HG02885 (cell line): ENCODE measurements around the gene CUL3.
"Not testable (repeated sequence)": the region's sequence is repeated elsewhere in the genome, so short reads cannot be mapped to it uniquely, and the experiment has no call there.

ENCODE experiments used
- ATAC-seq: cut with Tn5 transposase; IDR thresholded peaks from one replicate; pipeline ENCODE4 v1.9.1; 2021; ENCODE audit warnings: mild to moderate bottlenecking; ENCODE audit not compliant: unreplicated experiment, poor library complexity

The CUL3 gene

DNA sequence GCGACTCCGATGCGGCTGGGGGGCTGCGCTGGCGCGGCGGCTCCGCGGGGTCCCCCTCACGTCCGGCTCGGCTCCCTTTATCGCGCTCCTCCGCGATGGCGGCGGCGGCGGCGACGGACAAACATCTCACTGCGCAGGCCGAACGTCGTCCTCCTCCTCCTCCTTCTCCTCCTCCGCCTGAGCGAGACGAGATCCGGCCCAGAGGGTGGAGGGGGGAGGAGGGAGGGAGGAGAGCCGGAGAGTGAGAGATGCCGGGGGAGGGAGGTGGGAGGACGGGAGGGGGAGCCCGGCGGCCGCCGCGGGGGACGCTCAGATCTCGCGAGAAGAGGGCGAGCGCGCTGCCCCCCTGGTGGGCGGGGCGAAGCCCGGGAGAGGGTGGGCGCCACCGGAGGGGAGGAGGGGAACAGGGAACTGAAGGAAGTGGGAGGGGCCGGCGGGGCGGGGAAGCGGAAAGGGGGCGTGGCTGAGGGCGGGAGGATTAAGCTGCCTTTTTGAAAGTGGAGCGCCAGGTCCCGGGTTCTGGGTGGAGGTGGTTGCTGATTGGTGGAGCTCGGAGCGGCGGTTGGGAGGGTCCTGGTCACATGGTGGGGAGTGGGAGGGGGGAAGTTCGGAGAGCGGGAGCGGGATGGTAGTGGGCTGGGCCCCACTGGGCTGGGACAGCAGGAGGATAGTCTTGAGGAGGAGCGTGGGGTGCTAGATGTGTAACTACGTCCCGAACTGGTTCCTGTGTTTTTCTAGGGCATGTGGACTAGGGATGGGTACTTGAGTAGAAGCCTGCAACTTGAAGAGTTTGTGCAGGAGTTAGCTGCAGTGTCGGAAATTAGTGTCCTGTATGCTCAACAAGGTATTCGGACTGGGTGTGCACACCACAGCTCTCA lies at the start of gene CUL3:
CUL3 (minus strand) TSS at position 153 of the 878 bp plus-strand sequence. CDS start 354 bp downstream, outside the sequence.
- ATAC-seq, result peak; percentile 78

DNA sequence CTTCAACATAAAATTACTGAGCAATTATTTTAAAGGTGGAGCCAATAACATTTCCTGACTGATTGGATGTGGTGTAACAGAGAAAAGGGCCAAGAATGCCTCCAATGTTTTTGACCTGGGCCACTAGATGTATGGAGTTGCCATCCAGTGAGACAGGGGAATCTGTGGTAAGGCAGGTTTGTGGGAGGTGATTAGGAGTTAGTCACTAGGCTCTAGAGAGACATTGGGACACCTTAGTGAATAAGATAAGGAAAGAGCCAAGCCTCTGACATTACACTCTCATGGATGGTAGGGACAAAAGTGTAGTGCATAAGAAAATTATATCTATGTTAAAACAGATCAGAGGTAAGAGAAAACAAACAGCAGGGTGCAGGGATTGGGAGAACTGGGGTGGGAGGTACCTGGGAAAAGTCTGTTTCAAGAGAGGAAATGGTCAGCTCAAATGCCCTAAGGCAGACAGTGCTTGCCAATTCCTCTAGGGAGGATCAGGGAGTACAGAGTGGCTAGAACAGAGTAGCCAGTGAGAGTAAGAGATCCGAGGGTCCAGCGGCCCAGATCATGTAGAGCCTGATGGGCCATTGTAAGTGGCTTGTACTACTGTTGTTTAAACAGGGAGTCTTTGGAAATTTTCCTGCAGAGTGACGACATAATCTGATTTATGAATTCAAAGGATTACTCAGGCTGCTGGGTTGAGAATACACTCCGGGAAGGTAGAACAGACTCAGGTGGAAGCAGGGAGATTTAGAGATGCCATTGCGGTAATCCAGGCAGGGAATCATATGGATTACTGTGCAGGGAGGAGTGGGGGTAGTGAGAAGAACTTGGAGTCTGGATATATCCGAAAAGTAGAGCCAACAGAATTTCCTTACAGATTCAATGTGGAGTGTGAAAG lies 45.7 kb upstream of the CUL3 start:
- ATAC-seq, result no peak

DNA sequence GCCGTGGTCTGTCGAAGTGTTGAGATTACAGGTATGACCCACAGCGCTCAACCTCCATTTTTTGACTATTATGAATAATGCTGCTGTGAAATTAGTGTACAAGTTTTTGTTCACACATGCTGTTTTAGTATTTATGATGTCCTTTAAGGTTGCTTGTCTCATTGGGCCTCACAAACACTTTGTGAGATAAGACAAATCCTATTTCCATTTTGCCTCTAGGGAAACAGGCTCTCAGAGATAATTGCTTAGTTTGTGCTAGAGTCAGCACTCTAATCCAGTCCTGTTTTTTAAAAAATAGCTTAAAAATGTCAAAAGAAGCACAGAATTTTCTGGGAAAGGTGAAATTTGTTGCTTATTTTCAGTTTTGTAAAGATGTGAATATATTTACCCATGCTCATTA lies 43.3 kb upstream of the CUL3 start:
- ATAC-seq, result no peak

DNA sequence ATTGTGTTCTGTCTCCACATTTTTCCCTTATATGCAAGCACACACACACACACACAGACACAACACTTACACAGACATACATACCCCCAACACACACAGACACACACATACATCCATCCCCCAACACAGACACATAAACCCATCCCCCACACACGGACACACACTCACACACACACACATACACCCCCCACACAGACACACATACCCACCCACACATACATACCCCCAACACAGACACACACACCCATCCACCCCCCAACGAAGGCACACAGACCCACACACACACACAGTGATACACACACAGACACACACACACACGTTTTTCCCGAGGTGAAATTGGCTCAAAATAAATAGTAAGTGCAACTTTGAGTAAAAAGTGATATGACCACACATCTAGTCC lies 41.6 kb upstream of the CUL3 start:
- ATAC-seq, result no peak

DNA sequence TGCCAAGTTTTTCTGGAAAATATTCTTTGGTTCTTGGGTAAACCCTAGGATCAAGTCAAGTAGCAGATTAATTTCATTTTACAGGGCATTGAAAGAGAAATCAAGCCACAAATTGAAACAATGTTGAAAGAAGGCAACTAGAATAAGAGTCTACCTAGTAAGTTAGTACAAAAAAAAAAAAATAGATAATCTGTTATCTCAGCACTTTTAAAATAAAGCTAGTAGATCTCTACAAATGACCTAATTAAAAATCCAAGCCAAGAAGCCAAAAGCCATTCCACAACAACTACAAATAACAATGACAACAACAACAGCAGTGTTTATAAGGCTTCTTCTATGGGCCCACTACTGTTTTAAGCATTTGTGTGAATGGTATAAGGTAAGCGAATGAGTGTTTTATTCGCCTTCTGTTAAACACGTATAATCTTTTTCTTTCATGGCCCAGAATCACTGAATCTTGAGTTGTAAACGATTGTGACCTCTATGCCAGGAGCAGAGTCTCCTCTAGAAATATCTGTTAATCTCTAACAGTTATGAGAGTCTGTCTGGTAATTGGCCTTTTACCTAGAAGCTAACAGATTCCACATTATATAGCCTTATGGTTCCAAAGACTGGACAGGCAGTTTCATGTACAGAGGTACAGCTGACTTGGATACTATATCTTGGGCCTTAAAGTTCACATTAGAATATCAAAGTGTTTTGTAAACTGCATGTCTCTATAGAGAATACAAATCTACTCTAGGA lies 28.6 kb upstream of the CUL3 start:
- ATAC-seq, result no peak

DNA sequence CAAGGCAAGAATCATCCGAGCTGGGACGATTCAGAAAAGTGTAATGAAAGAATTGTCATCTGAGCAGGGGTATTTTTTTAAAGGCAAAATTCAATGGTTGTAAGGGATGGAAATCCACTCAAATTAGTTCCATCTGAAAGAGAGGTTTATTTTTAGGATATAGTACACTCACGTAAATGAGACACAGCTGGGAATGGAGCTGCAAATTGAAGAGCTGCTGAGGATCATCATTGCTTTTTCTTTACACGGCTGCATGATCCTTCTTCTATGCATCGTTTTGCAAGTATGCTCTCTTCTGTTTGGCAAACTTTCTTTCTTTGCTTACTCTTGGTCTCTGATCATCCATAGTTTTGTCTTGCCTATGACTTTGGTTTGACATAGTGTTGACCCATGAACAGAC lies 27.4 kb upstream of the CUL3 start:
- ATAC-seq, result no peak

DNA sequence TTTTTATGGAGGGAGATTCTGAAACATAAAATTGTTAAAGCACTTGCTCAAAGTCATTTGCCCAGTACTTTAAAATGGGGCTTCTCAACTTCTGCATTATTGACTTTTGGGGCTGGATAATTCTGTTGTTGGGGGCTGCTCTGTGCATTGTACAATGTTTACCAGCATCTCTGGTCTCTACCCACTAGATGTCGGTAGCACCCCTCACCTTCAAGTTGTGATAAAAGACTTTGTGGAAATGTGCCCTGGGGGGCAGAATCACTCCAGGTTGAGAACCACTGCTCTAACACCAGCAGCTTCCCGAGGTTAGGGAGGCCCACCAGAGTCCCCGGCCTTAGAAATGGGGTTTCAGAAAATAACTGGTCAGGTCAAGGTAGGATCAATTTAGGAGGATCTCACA lies 26.8 kb upstream of the CUL3 start:
- ATAC-seq, result peak; percentile 45

DNA sequence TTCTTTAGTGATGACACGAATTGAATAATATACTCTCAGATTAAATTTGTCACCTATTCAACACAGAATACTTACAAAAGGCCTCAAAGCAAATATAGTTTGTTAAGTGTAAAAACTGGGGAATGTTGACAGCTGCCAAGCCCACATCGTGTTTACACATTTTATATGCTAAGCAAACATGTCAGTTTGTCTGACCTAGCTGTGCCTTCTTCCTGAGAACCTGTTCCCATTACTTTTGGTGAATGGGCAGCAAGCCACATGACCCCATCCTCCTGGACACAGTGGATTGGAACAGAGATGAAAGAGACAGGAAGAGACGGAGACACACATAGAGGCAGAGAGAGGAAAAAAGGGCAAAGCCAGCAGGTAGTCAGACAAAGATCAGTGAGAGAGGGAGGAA lies 22.9 kb upstream of the CUL3 start:
- no peak for ATAC-seq

DNA sequence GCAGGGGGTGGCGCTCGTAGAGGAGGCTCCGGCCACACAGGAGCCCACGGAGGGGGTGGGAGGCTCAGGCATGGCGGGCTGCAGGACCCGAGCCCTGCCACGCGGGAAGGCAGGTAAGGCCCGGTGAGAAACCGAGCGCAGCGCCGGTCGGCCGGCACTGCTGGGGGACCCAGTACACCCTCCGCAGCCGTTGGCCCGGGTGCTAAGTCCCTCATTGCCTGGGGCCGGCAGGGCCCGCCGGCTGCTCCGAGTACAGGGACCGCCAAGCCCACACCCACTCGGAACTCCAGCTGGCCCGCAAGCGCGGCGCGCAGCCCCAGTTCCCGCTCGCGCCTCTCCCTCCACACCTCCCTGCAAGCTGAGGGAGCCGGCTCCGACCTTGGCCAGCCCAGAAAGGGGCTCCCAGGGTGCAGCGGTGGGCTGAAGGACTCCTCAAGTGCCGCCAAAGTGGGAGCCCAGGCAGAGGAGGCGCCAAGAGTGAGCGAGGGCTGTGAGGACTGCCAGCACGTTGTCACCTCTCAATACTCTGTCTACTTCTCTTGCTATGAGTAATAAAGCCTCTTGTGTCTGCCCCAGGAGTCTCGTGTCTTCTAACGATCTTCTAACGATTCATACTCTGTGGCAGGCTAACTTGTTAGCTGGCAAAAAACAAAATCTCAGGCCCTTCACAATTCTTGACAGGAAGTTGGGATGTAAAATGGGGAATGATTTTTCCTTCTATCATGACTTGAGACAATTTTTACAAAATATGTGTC lies 18.8 kb upstream of the CUL3 start:
- ATAC-seq, result not testable (repeated sequence)

DNA sequence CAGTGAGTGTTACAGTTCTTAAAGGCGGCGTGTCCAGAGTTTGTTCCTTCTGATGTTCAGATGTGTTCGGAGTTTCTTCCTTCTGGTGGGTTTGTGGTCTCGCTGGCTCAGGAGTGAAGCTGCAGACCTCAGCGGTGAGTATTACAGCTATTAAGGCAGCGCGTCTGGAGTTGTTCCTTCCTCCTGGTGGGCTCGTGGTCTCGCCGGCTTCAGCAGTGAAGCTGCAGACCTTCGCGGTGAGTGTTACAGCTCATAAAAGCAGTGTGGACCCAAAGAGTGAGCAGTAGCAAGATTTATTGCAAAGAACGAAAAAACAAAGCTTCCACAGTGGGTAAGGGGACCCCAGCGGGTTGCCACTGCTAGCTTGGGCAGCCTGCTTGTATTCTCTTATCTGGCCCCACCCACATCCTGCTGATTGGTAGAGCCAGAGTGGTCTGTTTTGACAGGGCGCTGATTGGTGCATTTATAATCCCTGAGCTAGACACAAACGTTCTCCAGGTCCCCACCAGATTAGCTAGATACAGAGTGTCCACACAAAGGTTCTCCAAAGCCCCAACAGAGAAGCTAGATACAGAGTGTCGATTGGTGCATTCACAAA lies 17.7 kb upstream of the CUL3 start:
- not testable (repeated sequence) for ATAC-seq

DNA sequence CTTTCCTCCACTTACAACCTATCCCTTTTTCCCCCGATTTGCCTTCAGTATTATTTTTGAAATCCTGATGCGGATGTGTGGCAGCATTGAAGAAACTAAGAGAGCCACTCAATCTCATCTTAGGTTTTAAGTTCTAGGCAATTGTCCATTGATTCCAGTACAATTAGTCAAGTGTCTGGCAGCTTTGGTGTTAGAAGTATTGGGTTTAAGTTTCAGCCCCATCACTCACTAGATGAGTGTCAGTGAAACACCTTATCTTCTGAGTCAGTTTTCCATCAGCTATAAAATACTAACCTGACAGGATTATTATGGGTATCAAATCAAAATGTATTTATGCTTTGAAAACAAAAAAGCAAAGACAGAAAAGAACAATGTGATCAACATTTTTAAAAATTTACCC lies 16.8 kb upstream of the CUL3 start:
- no peak for ATAC-seq

DNA sequence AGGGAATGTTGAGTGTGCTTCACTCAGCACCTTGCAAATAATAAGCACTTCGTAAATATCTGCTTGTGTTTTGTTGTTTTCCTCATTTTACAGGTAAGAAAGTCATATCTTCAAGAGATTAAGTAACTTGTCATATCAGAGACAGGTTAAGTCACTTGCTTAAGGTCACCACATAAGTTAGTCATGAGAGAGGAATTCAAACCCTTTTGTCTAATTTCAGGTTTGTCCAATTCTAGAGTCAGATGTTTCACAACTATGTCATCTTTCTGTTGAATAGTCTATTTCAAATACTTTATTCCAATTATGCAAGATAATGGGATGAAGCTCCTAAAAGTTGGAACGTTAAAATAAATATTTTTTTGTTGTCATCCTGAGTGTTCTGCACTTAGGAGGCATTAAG lies 13.5 kb upstream of the CUL3 start:
- ATAC-seq, result no peak

DNA sequence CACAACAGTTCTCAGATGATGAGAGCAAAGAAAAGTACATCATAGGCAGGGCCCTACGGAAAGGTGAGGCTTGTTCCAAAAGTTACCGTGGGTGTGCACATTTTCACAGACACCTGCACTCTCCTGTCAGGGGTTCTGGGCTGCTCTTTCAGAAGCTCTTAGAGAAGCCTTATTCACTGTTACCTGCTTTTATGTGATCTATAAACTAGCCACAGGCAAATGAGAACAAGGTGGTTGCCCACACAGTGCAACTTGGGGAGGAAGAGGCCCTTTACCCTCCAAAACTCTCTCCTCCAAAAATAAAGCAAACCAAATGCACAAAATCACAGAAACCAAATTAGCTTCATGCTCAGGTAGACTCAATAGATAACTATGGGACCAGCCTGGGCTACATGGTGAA lies 11.1 kb upstream of the CUL3 start:
- peak; percentile 67 for ATAC-seq

DNA sequence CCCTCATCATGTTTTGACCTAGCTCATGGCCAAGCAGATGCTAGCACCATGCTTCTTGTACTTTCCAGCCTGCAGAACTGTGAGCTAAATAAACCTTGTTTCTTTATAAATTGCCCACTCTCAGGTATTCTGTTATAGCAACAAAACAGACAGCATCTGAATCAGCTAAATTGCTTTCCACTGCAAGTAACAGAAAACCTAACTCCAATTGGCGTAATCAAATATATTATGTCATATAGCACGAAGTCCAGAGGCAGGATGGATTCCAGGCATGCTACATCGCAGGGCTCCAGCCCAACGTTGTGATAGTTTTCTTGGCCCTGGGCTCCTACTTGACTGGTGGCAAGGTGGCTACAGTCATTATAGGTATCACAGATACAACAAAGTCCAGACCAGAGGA lies 10.4 kb upstream of the CUL3 start:
- no peak for ATAC-seq

DNA sequence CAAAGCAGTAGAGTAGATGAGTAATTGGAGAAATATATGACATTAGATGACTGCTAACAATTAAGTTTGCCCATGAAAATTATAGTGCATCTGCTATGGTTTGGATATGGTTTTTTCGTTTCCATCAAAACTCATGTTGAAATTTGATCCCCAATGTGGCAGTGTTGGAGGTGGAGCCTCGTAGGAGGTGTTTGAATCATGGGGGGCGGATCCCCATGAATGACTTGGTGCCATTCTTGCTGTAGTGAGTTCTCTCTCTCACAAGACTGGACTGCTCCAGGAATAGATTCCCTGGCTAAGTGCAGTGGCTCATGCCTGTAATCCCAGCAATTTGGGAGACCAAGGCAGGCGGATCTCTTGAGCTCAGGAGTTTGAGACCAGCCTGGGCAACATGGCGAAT lies 9.7 kb upstream of the CUL3 start:
- ATAC-seq, result no peak

DNA sequence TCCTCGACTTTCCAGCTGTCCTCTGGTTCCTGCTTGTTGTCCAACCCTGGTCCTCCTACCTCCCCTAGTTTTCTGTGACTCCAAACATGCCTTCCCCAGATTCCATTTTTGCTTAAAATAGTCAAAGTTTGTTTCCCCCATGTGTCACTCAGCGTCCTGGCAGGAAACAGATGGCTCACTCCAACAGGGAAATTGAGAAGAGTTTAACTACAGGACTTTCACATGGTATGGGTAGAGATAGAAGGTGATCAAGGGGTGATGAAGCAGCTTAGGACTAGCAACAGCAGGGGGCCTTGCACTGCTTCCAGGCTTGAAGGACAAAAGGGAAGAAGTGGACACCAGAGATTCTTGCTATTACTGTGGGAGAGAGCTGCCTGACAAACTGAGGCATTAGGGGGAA lies 6.1 kb upstream of the CUL3 start:
- ATAC-seq, result no peak

DNA sequence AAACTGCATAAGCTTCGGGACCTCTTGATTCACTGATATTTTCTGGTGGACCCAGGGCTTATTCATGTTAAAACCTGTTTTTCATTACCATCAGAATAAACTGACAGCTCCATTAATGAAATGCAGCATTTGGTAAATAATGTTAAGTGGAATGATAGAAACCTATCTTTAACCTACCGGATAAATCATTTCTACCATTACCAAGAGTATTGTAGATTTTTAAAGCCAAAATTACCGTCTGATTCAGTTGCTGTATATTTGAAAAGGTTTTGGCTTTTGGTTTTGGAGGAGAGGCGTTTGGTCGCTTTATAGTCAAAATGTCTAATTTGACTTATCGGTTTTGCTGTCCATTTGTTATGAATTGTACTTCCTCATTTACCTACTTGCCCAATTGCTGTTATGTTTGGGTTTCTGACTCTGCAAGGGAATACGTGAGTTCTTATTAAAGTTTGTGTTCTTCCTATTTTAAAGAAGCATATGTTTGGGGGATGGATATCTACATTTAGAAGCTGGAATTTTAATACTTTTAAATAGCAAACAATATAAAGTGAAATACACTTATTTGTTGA lies 1.0 kb upstream of the CUL3 start:
- ATAC-seq, result no peak

DNA sequence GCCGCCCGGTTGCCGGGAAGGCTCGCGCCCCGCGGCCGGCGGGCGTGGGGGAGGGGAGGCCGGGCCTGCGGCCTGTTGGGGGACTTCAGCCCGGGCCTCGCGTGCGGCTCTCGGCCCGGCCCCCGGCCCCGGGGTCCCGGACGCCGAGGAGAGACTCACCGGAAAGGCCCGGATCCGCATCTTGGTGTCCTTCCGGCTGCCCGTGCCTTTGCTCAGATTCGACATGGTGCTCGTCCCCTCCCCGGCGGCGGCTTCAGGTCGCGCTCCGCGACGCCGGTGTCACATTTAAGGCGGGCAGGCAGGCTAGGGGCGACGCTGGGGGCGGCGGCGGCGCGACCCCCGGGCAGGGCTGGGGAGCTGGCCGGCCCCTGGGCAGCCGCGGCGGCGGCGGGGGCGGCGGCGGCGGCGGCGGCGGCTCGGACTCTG lies 365 bp downstream of the CUL3 start:
- peak; percentile 32 for ATAC-seq

DNA sequence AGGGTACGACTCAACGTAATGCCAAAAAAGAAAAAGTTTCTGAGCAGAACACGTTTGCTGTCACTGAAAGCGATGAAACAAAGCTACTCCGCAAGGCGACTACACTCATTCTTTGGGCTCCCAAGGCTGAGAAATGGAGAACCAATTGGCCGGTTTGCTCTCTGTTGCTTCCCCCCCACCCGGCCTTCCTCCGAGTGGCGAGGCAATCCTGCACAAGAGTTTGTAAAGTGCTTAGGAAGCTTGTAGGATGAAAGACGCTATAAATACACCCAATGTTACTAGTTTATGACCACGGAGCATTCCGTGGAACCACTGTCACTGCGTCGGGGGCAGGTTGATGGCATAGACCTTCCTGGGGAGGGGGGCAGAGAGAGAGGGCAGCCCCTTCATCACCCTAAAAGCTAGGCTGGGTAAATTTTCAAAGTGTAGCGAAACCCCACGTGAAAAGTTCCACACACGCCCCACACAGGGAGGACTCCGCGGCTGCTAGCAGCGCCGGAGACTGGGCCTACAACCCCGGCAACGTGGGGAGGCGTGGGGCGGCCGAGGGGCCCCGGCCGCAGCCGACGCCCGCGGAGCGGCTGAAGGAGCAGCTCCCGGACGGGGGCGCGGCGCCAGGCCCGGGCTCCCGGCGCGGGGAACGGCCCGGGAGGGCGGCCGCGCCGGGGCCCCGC lies 915 bp downstream of the CUL3 start:
- ATAC-seq, result peak; percentile 6
